GM13976 (cell line): ENCODE data around the gene SLC4A3.
A peak's percentile ranks its signal among the peaks of the same experiment; 100 is the strongest.

Experiments used
- DNase-seq: peaks from one replicate; pipeline ENCODE4 v3.0.0; 2012; ENCODE audit warnings: low spot score
- CTCF ChIP-seq: IDR thresholded peaks from 2 replicates; pipeline ENCODE4 v1.5.1; 2012; ENCODE audit warnings: borderline replicate concordance, mild to moderate bottlenecking; ENCODE audit not compliant: insufficient read depth; ENCODE audit errors: extremely low read depth, missing control alignments, control extremely low read depth
- in situ Hi-C: fragments of 300-500 bp; cut with MboI; formaldehyde crosslinking; loops from one replicate; pipeline ENCODE4 v1.12.0; 2022; ENCODE audit warnings: low sequenced_read_pairs, mixed read lengths, inconsistent platforms; ENCODE audit not compliant: unreplicated experiment

Gene SLC4A3

DNA sequence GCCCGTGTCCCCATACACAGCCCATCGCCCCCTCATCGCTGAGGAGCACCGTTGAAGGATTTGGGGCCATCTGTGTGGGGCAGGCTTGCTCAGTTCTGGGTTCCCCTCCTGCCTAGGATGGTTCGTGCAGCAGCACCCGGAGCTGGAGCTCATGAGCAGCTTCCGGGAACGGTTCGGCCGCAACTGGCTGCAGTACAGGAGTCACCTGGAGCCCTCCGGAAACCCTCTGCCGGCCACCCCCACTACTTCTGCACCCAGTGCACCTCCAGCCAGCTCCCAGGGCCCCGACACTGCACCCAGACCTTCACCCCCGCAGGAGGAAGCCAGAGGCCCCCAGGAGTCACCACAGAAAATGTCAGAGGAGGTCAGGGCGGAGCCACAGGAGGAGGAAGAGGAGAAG is 19.5 kb upstream of the SLC4A3 start:
- no peak for TF ChIP-seq CTCF
- DNase-seq: no peak
- in situ Hi-C loops: no loop called here

GRCh38 chr2:219608399-219608964 is 18.9 kb upstream of the SLC4A3 start:
- DNase-seq: no peak
- no peak for TF ChIP-seq CTCF
- in situ Hi-C loops: no loop called here

DNA sequence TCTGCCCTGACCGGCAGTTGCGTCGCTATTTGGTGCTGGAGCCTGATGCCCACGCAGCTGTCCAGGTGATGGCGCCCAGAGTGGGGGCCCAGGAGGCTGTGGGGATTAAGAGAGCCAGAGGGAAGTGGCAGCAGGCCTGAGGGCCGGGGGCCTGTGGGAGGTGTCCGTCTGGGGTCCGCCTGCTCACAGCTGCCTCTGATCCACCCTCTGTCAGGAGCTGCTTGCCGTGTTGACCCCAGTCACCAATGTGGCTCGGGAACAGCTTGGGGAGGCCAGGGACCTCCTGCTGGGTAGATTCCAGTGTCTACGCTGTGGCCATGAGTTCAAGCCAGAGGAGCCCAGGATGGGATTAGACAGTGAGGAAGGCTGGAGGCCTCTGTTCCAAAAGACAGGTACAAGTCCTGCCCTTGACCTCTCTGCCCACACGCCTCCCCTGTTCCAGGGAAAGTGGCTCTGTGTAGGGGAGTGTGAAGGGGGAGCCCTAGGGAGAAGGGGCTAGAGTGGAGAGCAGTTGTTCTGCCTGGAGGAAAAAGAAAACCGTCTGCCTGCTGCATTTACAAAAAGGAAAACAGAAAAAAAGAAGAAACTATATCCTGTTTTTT is 18.2 kb upstream of the SLC4A3 start:
- in situ Hi-C loops: no loop called here
- no peak for DNase-seq
- TF ChIP-seq CTCF: no peak

- in situ Hi-C loops: no loop called here
- no peak for DNase-seq
- no peak for TF ChIP-seq CTCF
Measured at GRCh38 chr2:219611306-219611705, 16.1 kb upstream of the SLC4A3 start.

- no peak for DNase-seq
- TF ChIP-seq CTCF: no peak
- in situ Hi-C loops: no loop called here
Measured at GRCh38 chr2:219611866-219612576, 15.4 kb upstream of the SLC4A3 start.

DNA sequence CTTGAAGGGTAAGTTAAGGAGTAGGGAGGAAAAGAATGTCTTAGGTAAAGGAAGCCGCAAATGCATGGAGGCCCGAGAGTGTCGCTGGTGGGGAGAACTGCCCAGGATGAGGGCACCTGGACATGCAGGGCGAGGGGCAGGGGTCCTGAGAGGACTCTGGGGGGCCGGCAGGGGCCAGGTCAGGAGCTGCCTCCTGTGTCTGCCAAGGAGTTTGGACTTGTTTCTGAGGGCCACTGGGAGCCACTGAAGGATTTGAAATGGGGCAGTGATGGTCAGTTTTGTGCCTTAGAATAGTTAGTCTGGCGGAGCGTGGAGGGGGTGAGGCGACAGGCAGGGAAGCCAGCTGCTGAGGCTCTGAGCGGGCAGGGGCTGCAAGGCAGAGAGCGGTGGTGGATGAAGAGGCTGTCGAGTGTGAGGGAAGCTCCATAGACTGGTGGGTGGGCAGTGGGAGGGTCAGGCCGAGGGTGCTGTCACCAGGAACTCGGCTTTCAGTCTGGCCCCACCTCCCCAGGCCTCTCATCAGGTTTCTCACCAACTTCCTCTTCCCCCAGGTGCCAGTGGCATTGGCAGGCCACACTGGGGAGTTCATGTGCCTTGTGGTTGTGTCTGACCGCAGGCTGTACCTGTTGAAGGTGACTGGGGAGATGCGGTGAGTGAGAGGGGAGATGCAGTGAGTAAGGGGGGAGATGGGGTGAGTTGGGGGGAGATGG is 14.7 kb upstream of the SLC4A3 start:
- DNase-seq: peak; percentile 43
- in situ Hi-C loops: no loop called here
- TF ChIP-seq CTCF: no peak
